ENCODE data around the gene FUZ. TPM values are rescaled to one million over a fixed set of nuclear protein-coding genes. Genes with fewer than 3 reads are reported as not detected.

The FUZ gene
- total RNA-seq, 1 experiment from 2014 or later: 13.9 TPM

DNA sequence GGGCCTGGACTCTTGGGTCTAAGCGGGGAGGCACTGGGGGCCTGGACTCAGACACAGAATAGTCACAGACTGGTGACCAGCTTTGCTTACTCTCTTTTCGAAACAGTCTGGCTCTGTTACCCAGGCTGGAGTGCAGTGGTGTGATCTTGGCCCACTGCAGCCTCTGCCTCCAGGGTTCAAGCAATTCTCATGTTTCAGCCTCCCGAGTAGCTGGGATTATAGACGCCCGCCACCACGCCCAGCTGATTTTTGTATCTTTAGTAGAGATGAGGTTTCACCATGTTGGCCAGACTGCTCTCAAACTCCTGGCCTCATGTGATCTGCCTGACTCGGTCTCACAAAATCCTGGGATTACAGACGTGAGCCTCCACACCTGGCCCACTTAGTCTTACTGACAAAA is 16.1 kb upstream of the FUZ start:
- Histone ChIP-seq H3K4me3 (ENCODE audit: low read depth in 2 of 2, low read length in 2 of 2) (no peak overlapping the region), H3K9me3 (ENCODE audit: control insufficient read depth, insufficient read depth, low read depth, low read length) (no peaks in the 10 kb centered on the region), H3K27ac (ENCODE audit: low read length) (no peak overlapping the region), H3K4me1 (ENCODE audit: control insufficient read depth, insufficient read depth, low read length) (no peaks in the 10 kb centered on the region), H3K27me3 (ENCODE audit: control insufficient read depth, insufficient read depth, low read length) (no peaks in the 10 kb centered on the region), H3K36me3 (ENCODE audit: control insufficient read depth, insufficient read depth, low read length) (no peaks in the 10 kb centered on the region; the same call in 1 of the 2 replicates)
- intact Hi-C loops (cut with micrococcal nuclease; ENCODE audit: unreplicated experiment): no loop called here
- TF ChIP-seq SIN3A (IDR thresholded peaks at IDR 0.05; ENCODE audit: borderline replicate concordance, insufficient read depth, low read depth, low read length) (no peak), TCF7L2 (IDR thresholded peaks at IDR 0.05; ENCODE audit: low read depth, low read length) (no peak), POLR2AphosphoS5 (IDR thresholded peaks at IDR 0.05; ENCODE audit: low read depth, low read length) (no peak), REST (IDR thresholded peaks at IDR 0.05; ENCODE audit: insufficient read depth in 1 of 2, low read depth in 2 of 2, low read length in 1 of 2) (no peak)
- TF ChIP-seq, protein P1, sequence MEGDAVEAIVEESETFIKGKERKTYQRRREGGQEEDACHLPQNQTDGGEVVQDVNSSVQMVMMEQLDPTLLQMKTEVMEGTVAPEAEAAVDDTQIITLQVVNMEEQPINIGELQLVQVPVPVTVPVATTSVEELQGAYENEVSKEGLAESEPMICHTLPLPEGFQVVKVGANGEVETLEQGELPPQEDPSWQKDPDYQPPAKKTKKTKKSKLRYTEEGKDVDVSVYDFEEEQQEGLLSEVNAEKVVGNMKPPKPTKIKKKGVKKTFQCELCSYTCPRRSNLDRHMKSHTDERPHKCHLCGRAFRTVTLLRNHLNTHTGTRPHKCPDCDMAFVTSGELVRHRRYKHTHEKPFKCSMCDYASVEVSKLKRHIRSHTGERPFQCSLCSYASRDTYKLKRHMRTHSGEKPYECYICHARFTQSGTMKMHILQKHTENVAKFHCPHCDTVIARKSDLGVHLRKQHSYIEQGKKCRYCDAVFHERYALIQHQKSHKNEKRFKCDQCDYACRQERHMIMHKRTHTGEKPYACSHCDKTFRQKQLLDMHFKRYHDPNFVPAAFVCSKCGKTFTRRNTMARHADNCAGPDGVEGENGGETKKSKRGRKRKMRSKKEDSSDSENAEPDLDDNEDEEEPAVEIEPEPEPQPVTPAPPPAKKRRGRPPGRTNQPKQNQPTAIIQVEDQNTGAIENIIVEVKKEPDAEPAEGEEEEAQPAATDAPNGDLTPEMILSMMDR (IDR thresholded peaks at IDR 0.05): no peak
- CTCF ChIA-PET: no interaction called here
- BruUV-seq (replicated peaks): no TSS peak
- POLR2A ChIA-PET: no interaction called here
- in situ Hi-C loops (cut with HindIII; ENCODE audit: low pct_unique_long_range_greater_than_20kb, low sequenced_read_pairs): no loop called here
- ATAC-seq (no peak), DNase-seq (ENCODE audit: low read depth, low spot score) (no peak)

- ChIA-PET POLR2A (no interaction called here), CTCF (no interaction called here)
- H3K9me3 ChIP-seq (ENCODE audit: control insufficient read depth, insufficient read depth, low read depth, low read length): no peaks in the 10 kb centered on the region
- no TSS peak for BruUV-seq (replicated peaks)
- intact Hi-C loops (cut with micrococcal nuclease; ENCODE audit: unreplicated experiment) (no loop called here), in situ Hi-C loops (cut with HindIII; ENCODE audit: low pct_unique_long_range_greater_than_20kb, low sequenced_read_pairs) (no loop called here)
- TF ChIP-seq POLR2AphosphoS5 (IDR thresholded peaks at IDR 0.05; ENCODE audit: low read depth, low read length) (no peak), SIN3A (IDR thresholded peaks at IDR 0.05; ENCODE audit: borderline replicate concordance, insufficient read depth, low read depth, low read length) (no peak), REST (IDR thresholded peaks at IDR 0.05; ENCODE audit: insufficient read depth in 1 of 2, low read depth in 2 of 2, low read length in 1 of 2) (no peak)
- TF ChIP-seq, protein P1 (IDR thresholded peaks at IDR 0.05): no peak
- H3K4me1 ChIP-seq (ENCODE audit: control insufficient read depth, insufficient read depth, low read length): no peaks in the 10 kb centered on the region
- no peak overlapping the region for H3K4me3 ChIP-seq (ENCODE audit: low read depth in 2 of 2, low read length in 2 of 2)
- no peaks in the 10 kb centered on the region; the same call in none of the 2 replicates for H3K36me3 ChIP-seq (ENCODE audit: control insufficient read depth, insufficient read depth, low read length)
- no peaks in the 10 kb centered on the region for H3K27me3 ChIP-seq (ENCODE audit: control insufficient read depth, insufficient read depth, low read length)
- ATAC-seq (no peak), DNase-seq (ENCODE audit: low read depth, low spot score) (no peak)
- no peak overlapping the region for H3K27ac ChIP-seq (ENCODE audit: low read length)
These were observed 13.9 kb upstream of the FUZ start for GRCh38 chr19:49827034-49827433.
